K562 (cell line): ENCODE measurements around the gene SHC1. TPM values are rescaled to one million over a fixed set of nuclear protein-coding genes. Genes with fewer than 3 reads are reported as not detected.

Experiments
- EGR1 ChIP-seq: fragments of 450-650 bp; conservative IDR thresholded peaks from 2 replicates; pipeline ENCODE4 v1.6.1; 2017; ENCODE audit warnings: mild to moderate bottlenecking
- HCFC1 ChIP-seq: IDR thresholded peaks from 2 replicates; pipeline ENCODE4 v1.6.1; 2012; ENCODE audit warnings: low read depth, low read length, improper control_type of control experiment
- MIER1 ChIP-seq: fragments of 450-650 bp; IDR thresholded peaks from 2 replicates; pipeline ENCODE4 v1.6.1; 2016; ENCODE audit warnings: antibody characterized with exemption, mild to moderate bottlenecking, low read depth
- PHF8 ChIP-seq: fragments of 200-600 bp; sonication (generic); IDR thresholded peaks from 2 replicates; pipeline ENCODE4 v1.6.1; 2012; ENCODE audit warnings: mixed run types, mild to moderate bottlenecking, inconsistent platforms, low read length, moderate library complexity, borderline replicate concordance
- PYGO2 ChIP-seq: fragments of 450-650 bp; IDR thresholded peaks from 2 replicates; pipeline ENCODE4 v1.6.1; 2016; ENCODE audit warnings: mild to moderate bottlenecking, missing genetic modification characterization, moderate library complexity, missing compliant biosample characterization
- TAF9B ChIP-seq: fragments of 450-650 bp; IDR thresholded peaks from 2 replicates; pipeline ENCODE4 v1.6.1; 2018; ENCODE audit warnings: mild to moderate bottlenecking; ENCODE audit not compliant: partially characterized antibody
- TSC22D4 ChIP-seq: fragments of 450-650 bp; IDR thresholded peaks from 2 replicates; pipeline ENCODE4 v1.6.1; 2016; ENCODE audit warnings: missing genetic modification characterization, missing biosample characterization, control low read depth
- ZNF696 ChIP-seq: fragments of 250-450 bp; sonication (Bioruptor Pico); conservative IDR thresholded peaks from 2 replicates; pipeline ENCODE4 v1.4.0; 2020; ENCODE audit warnings: mild to moderate bottlenecking, moderate library complexity
- polyA plus RNA-seq, 8 experiments: library from polyadenylated mRNA; depleted of rRNA in 4 of 8; stranded (reverse) in 5 of 8; unstranded in 3 of 8; fragments of >200 nt; fragmentation: Nextera tagmentation in 2 of 8; fragmentation: Illumina TruSeq in 1 of 8; extraction: Ambion mirVana in 2 of 8; extraction: Trizol in 1 of 8; gene quantifications; 2 replicates each; pipeline versions ENCODE4 v1.2.1 to v1.2.3, GENCODE V29; 2011 to 2014; ENCODE audit warnings: inconsistent platforms in 1 of 8, missing spikeins in 1 of 8
- total RNA-seq, 7 experiments: library from RNA; depleted of rRNA in 6 of 7; stranded (reverse); fragments of >200 nt in 6 of 7; fragmentation: Illumina TruSeq in 2 of 7; extraction: Trizol in 2 of 7; gene quantifications; 2 replicates each; pipeline versions ENCODE4 v1.2.1 to v1.2.3, GENCODE V29; 2011 to 2021; ENCODE audit warnings: low replicate concordance in 1 of 7
- TF ChIP-seq, protein P1 (sequence below): fragments of 250-450 bp; sonication (Bioruptor Pico); IDR thresholded peaks from 2 replicates; pipeline ENCODE4 v1.8.0; 2022; ENCODE audit warnings: inconsistent platforms
- TF ChIP-seq, protein P2 (sequence below): fragments of 450-650 bp; IDR thresholded peaks from 2 replicates; pipeline ENCODE4 v1.6.1; 2016; ENCODE audit warnings: antibody characterized with exemption
- TF ChIP-seq, protein P3 (sequence below): fragments of 450-650 bp; IDR thresholded peaks from 2 replicates; pipeline ENCODE4 v1.6.1; 2016; ENCODE audit warnings: low read depth, mild to moderate bottlenecking, moderate library complexity
- TF ChIP-seq, protein P4 (sequence below): fragments of 450-650 bp; IDR thresholded peaks from 2 replicates; pipeline ENCODE4 v1.6.1; 2016; ENCODE audit warnings: mild to moderate bottlenecking
- TF ChIP-seq, protein P5 (sequence below): sonication (generic); formaldehyde crosslinking; IDR thresholded peaks from 2 replicates; pipeline ENCODE4 v1.8.0; 2022; ENCODE audit warnings: mild to moderate bottlenecking, missing genetic modification reagents

SHC1 gene
- total and polyA plus RNA-seq, 9 of the 15 experiments (the other 6 are each of a cell fraction or from before 2014, with no cell fraction given): 4.1 to 113 (median 51.9) TPM

DNA sequence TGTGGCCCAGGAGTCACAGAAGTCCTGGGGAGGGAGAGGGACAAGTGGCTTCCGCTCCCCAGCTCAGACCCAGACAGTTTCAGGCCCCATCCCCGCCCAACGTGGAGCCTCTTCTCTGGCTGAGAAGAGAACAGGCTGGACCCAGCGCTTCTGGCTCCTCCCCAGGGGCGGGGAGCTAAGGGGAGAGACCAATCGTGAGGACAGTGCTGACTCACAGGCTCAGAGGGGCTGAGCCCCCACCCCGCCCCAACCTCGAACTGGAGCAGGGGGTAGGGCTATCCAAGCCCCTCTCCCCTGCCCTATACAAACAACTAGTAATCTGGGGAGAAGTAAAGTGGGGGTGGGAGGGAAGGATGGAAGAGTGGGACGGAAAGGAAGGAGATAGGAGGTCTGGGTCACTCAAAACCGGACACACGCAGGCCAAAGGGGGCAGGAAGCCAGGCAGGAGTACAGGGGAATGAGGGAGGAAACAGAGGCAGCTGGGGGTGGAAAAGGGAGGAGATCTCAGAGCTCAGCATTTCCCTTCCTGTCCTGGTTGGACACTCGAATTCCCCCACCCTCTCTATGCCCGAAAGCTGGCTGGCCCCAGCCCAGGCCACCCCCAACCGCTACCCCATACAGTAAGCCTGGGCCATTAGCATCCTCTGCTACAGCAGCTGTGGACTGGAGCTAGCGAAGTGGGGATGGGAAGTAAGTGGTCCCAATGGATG lies at the start of gene SHC1 (continued):
- TF ChIP-seq, protein P1, sequence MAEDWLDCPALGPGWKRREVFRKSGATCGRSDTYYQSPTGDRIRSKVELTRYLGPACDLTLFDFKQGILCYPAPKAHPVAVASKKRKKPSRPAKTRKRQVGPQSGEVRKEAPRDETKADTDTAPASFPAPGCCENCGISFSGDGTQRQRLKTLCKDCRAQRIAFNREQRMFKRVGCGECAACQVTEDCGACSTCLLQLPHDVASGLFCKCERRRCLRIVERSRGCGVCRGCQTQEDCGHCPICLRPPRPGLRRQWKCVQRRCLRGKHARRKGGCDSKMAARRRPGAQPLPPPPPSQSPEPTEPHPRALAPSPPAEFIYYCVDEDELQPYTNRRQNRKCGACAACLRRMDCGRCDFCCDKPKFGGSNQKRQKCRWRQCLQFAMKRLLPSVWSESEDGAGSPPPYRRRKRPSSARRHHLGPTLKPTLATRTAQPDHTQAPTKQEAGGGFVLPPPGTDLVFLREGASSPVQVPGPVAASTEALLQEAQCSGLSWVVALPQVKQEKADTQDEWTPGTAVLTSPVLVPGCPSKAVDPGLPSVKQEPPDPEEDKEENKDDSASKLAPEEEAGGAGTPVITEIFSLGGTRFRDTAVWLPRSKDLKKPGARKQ (CRISPR knock-in tag): no peak
- TF ChIP-seq, protein P2, sequence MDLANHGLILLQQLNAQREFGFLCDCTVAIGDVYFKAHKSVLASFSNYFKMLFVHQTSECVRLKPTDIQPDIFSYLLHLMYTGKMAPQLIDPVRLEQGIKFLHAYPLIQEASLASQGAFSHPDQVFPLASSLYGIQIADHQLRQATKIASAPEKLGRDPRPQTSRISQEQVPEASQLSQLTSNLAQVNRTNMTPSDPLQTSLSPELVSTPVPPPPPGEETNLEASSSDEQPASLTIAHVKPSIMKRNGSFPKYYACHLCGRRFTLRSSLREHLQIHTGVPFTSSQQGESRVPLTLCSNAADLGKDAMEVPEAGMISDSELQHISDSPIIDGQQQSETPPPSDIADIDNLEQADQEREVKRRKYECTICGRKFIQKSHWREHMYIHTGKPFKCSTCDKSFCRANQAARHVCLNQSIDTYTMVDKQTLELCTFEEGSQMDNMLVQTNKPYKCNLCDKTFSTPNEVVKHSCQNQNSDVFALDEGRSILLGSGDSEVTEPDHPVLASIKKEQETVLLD: peak; percentile 78
- TF ChIP-seq PYGO2: no peak
- TF ChIP-seq PHF8: peak; percentile 34; the same call in 1 of the 2 replicates
- no peak for TF ChIP-seq MIER1
- TF ChIP-seq, protein P3, sequence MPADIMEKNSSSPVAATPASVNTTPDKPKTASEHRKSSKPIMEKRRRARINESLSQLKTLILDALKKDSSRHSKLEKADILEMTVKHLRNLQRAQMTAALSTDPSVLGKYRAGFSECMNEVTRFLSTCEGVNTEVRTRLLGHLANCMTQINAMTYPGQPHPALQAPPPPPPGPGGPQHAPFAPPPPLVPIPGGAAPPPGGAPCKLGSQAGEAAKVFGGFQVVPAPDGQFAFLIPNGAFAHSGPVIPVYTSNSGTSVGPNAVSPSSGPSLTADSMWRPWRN: no peak
- no peak for TF ChIP-seq TAF9B
- peak; percentile 36; the same call in 1 of the 2 replicates for TF ChIP-seq EGR1
- no peak for TF ChIP-seq HCFC1
- no peak for TF ChIP-seq TSC22D4
- TF ChIP-seq, protein P4, sequence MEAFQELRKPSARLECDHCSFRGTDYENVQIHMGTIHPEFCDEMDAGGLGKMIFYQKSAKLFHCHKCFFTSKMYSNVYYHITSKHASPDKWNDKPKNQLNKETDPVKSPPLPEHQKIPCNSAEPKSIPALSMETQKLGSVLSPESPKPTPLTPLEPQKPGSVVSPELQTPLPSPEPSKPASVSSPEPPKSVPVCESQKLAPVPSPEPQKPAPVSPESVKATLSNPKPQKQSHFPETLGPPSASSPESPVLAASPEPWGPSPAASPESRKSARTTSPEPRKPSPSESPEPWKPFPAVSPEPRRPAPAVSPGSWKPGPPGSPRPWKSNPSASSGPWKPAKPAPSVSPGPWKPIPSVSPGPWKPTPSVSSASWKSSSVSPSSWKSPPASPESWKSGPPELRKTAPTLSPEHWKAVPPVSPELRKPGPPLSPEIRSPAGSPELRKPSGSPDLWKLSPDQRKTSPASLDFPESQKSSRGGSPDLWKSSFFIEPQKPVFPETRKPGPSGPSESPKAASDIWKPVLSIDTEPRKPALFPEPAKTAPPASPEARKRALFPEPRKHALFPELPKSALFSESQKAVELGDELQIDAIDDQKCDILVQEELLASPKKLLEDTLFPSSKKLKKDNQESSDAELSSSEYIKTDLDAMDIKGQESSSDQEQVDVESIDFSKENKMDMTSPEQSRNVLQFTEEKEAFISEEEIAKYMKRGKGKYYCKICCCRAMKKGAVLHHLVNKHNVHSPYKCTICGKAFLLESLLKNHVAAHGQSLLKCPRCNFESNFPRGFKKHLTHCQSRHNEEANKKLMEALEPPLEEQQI: no peak
- no peak for TF ChIP-seq ZNF696 (CRISPR knock-in tag)
- TF ChIP-seq, protein P5, sequence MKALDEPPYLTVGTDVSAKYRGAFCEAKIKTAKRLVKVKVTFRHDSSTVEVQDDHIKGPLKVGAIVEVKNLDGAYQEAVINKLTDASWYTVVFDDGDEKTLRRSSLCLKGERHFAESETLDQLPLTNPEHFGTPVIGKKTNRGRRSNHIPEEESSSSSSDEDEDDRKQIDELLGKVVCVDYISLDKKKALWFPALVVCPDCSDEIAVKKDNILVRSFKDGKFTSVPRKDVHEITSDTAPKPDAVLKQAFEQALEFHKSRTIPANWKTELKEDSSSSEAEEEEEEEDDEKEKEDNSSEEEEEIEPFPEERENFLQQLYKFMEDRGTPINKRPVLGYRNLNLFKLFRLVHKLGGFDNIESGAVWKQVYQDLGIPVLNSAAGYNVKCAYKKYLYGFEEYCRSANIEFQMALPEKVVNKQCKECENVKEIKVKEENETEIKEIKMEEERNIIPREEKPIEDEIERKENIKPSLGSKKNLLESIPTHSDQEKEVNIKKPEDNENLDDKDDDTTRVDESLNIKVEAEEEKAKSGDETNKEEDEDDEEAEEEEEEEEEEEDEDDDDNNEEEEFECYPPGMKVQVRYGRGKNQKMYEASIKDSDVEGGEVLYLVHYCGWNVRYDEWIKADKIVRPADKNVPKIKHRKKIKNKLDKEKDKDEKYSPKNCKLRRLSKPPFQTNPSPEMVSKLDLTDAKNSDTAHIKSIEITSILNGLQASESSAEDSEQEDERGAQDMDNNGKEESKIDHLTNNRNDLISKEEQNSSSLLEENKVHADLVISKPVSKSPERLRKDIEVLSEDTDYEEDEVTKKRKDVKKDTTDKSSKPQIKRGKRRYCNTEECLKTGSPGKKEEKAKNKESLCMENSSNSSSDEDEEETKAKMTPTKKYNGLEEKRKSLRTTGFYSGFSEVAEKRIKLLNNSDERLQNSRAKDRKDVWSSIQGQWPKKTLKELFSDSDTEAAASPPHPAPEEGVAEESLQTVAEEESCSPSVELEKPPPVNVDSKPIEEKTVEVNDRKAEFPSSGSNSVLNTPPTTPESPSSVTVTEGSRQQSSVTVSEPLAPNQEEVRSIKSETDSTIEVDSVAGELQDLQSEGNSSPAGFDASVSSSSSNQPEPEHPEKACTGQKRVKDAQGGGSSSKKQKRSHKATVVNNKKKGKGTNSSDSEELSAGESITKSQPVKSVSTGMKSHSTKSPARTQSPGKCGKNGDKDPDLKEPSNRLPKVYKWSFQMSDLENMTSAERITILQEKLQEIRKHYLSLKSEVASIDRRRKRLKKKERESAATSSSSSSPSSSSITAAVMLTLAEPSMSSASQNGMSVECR (CRISPR knock-in tag): no peak; the same call in 1 of the 2 replicates
